ENCODE results near the gene TGFA. TPM values are rescaled to one million over a fixed set of nuclear protein-coding genes. Genes with fewer than 3 reads are reported as not detected.

TGFA gene
- polyA plus RNA-seq, 4 donors: 18.4 to 21.1 (median 19.4) TPM

DNA sequence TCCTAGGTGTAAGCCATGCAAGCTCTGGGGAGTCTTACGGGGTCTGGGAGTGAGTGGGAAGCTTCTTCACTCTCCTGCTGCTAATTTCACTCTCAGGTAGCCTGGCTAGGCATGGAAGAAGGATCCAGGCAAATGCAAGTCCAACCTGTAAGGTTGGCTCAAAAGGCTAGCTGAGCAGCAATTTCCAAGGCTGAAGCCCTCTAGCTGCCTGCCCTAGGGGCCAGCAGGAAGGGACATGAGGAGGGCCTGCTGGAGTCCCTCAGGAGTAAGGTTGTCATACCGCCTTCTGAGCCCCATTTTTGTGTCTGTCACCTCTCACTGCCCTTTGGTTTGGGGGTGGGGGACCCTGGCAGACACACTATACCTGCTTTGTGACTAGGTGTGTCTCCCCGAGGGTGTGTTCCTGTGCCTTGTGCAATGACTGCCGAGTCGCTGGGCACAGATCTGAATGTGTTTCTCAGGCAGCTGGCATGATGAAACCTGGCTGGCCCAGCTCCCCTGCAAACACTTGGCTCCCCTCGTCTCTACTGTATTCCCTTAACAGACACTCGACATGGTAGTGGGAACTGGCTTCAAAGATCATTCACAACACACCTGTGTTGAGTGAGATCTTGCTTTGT, 127.8 kb downstream of the TGFA start:
- DNase-seq (ENCODE audit: low read depth in 4 of 4, low spot score in 3 of 4): no peak

DNA sequence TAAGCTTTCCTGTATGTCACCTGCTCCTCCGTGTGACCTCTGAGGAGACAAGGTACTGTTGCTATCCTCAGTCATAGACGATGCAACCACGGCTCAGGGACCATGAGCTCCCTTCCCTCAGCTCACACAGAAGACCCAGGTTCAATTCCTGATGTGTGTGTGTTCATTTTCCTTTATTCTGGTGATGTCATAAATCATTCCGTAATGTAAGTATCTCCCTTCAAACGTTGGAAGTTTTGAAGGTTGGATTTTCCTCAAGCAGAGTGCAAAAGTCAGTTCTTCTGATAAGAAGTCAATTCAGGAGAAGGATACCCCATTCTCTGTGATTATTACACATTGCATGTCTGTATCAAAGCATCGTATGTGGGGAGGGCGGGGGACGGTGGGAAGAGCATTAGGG, 132.9 kb downstream of the TGFA start:
- DNase-seq (ENCODE audit: low read depth in 4 of 4, low spot score in 3 of 4): no peak

GRCh38 chr2:70420143-70420542, 133.5 kb downstream of the TGFA start:
- DNase-seq (ENCODE audit: low read depth in 4 of 4, low spot score in 3 of 4): no peak

DNA sequence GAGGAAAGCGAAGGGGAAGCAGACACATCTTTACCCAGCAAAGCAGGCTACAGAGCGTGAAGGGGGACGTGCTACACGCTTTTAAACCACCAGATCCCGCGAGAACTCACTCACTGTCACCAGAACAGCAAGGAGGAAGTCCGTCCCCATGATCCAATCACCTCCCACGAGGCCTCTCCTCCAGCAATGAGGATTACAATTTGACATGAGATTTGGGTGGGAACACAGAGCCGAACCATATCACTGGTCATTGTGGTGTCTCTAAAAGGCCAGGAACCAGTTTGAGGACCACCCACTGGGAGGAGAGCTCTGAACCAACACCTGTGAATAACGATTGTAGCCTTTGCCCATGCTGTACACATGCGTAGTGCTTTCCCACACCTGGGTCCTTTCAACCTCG, 135.1 kb downstream of the TGFA start:
- no peak for DNase-seq (ENCODE audit: low read depth in 4 of 4, low spot score in 3 of 4)

DNA sequence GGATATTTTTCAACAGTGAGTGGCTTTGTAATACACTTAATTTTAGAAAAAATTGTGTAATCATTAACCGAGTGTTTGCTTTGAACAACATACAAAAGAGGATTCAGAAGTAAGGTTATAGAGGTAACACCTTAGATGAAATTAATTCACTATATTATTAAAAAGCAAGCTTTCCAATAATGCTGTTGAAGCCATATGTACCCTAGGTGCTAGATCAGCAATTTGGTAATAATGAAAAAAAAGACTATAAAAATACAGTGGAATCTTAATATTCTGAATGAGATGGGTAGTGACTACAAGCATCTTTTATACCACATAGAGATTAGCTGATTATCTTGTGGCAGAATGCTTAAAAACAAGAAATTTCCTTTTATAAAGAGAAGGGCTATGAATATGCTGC, 136.6 kb downstream of the TGFA start:
- DNase-seq (ENCODE audit: low read depth in 4 of 4, low spot score in 3 of 4): no peak

- no peak for DNase-seq (ENCODE audit: low read depth in 4 of 4, low spot score in 3 of 4)
Observed at GRCh38 chr2:70412294-70413070, 141.1 kb downstream of the TGFA start.

DNA sequence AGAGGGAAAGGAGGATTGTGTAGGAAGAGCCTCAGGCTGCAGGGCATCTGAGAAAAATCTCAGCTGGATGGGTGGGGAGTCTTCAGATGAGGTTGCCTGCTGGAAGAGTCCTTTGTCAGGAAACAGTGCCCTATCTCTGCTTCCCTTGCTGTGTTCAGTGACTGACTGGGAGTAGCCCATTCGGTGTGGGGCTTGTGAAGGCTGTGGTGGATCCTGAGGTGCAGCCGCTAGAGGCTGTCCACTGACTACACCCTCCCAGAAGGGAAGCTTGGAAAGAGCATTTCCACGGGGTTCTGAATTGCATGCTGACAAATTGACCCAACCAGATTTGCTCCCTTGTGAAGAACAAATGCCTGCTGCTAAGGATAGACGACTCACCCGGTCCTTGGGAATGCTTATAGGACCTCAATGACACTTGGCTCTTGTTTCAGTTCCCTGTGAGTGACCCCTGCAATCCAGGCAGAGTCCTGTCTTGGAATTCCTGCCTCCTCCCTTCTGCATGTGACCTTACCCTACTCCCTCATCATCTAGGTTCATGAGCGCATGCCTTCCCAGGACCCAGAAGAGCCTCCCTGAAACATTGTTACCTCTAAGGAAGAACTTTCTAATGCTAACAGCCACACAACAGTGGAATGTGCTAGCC, 142.0 kb downstream of the TGFA start:
- DNase-seq (ENCODE audit: low read depth in 4 of 4, low spot score in 3 of 4): no peak

DNA sequence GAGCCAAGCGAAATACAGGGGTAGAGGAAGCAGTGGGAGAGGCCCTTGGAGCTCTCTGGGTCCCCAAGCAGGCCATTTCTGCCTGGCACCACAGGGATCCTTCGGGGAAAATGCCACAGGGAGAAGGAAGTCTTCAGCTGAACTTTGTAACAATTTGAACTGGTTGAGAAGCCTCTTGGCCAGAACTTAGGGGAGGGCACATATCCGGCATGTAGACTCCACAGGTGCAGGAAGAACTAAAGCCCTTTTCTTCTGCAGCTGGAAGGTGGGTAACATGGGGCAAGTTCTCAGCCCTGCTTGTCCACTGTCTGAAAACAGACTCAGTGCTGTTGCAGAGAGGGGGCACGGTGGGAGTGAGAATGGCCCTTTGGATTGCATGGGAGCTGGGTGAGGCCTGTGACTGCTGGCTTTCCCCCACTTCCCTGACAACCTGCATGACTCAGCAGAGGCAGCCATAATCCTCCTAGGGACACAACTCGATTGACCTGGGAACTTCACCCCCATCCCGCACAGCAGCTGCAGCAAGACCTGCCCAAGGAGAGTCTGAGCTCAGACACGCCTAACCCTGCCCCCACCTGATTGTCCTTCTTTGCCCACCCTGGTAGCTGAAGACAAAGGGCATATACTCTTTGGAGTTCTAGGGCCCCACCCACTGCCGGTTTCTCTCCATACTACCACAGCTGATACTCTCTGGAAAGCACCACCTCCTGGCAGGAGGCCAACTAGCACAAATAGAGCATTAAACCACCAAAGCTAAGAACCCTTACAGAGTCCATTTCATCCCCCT, 150.2 kb downstream of the TGFA start:
- DNase-seq (ENCODE audit: low read depth in 4 of 4, low spot score in 3 of 4): no peak

DNA sequence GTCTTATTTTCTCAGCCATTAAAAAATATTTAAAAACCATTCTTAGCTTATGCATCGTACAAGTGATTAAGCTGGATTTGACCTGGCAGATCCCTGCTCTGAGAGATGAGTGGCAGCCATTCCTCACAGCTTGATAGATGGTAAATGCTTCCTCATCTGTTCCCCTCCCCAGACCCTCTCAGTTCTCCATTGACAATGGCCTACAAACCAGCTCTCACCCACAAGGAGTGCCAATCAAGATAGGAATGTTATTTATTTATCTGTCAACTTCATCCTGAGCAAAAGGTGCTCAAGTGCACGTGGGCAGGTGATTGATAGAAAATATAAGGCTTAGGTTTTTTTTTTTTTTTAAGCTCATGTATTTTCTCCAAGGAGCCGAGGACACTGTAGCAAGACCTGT, 153.1 kb downstream of the TGFA start:
- no peak for DNase-seq (ENCODE audit: low read depth in 4 of 4, low spot score in 3 of 4)

GRCh38 chr2:70399046-70399445, 154.6 kb downstream of the TGFA start:
- no peak for DNase-seq (ENCODE audit: low read depth in 4 of 4, low spot score in 3 of 4)

Other genes starting within 250 kb of the TGFA start
- 1 to 10 TPM; 5.0 to 5.6 (median 5.3) TPM for gene ADD2, start 214.4 kb upstream of the TGFA start, polyA plus RNA-seq (ENCODE audit: insufficient read length in 4 of 4)
- gene FIGLA, start 236.8 kb upstream of the TGFA start, polyA plus RNA-seq (ENCODE audit: insufficient read length in 4 of 4): not detected